Measurements from ENCODE around the gene TIMP4.

Gene TIMP4

GRCh38 chr3:12138044-12138443 lies 20.7 kb downstream of the TIMP4 start:
- peak; percentile 2 for TF ChIP-seq CTCF (IDR thresholded peaks at IDR 0.05; ENCODE audit: insufficient read depth, missing control alignments)
- DNase-seq (ENCODE audit: insufficient read length, low spot score) (no peak), FAIRE-seq (no peak)

- FAIRE-seq (no peak), DNase-seq (ENCODE audit: insufficient read length, low spot score) (no peak)
- no peak for TF ChIP-seq CTCF (IDR thresholded peaks at IDR 0.05; ENCODE audit: insufficient read depth, missing control alignments)
These were observed 22.3 kb downstream of the TIMP4 start for GRCh38 chr3:12136371-12136770.

GRCh38 chr3:12135029-12135657 lies 23.6 kb downstream of the TIMP4 start:
- TF ChIP-seq CTCF (IDR thresholded peaks at IDR 0.05; ENCODE audit: insufficient read depth, missing control alignments) = peak; percentile 84
- FAIRE-seq = no peak
- no peak for DNase-seq (ENCODE audit: insufficient read length, low spot score)

GRCh38 chr3:12132881-12133280 lies 25.8 kb downstream of the TIMP4 start:
- DNase-seq (ENCODE audit: insufficient read length, low spot score) (no peak), FAIRE-seq (no peak)
- TF ChIP-seq CTCF (IDR thresholded peaks at IDR 0.05; ENCODE audit: insufficient read depth, missing control alignments) = no peak

GRCh38 chr3:12131351-12132090 lies 27.2 kb downstream of the TIMP4 start:
- DNase-seq (ENCODE audit: insufficient read length, low spot score) = no peak
- no peak for FAIRE-seq
- no peak for TF ChIP-seq CTCF (IDR thresholded peaks at IDR 0.05; ENCODE audit: insufficient read depth, missing control alignments)

GRCh38 chr3:12127391-12127790 lies 31.3 kb downstream of the TIMP4 start:
- no peak for FAIRE-seq
- DNase-seq (ENCODE audit: insufficient read length, low spot score) = no peak
- no peak for TF ChIP-seq CTCF (IDR thresholded peaks at IDR 0.05; ENCODE audit: insufficient read depth, missing control alignments)

GRCh38 chr3:12125772-12126171 lies 32.9 kb downstream of the TIMP4 start:
- DNase-seq (ENCODE audit: insufficient read length, low spot score) (no peak), FAIRE-seq (no peak)
- no peak for TF ChIP-seq CTCF (IDR thresholded peaks at IDR 0.05; ENCODE audit: insufficient read depth, missing control alignments)

Data from D721Med (cell line).